Measurements from ENCODE around the gene FBLN7.
"Not testable (repeated sequence)": the region's sequence is repeated elsewhere in the genome, so short reads cannot be mapped to it uniquely, and the experiment has no call there.

Gene FBLN7

GRCh38 chr2:112187046-112187715 lies 49.0 kb downstream of the FBLN7 start:
- DNase-seq, result no peak

- no peak for DNase-seq
These were observed 49.8 kb downstream of the FBLN7 start for GRCh38 chr2:112187805-112188596.

- no peak for DNase-seq
These were observed 50.9 kb downstream of the FBLN7 start for GRCh38 chr2:112189001-112189556.

GRCh38 chr2:112194028-112194427 lies 55.8 kb downstream of the FBLN7 start:
- no peak for DNase-seq

GRCh38 chr2:112194482-112194881 lies 56.3 kb downstream of the FBLN7 start:
- DNase-seq, result no peak

GRCh38 chr2:112195167-112195766 lies 57.1 kb downstream of the FBLN7 start:
- DNase-seq, result no peak

GRCh38 chr2:112195950-112196349 lies 57.8 kb downstream of the FBLN7 start:
- DNase-seq, result no peak

- DNase-seq, result no peak
These were observed 59.7 kb downstream of the FBLN7 start for GRCh38 chr2:112197868-112198267.

GRCh38 chr2:112198780-112199179 lies 60.6 kb downstream of the FBLN7 start:
- no peak for DNase-seq

GRCh38 chr2:112199188-112199587 lies 61.0 kb downstream of the FBLN7 start:
- no peak for DNase-seq

- no peak for DNase-seq
These were observed 63.7 kb downstream of the FBLN7 start for GRCh38 chr2:112201696-112202430.

GRCh38 chr2:112204411-112204810 lies 66.2 kb downstream of the FBLN7 start:
- DNase-seq, result no peak

GRCh38 chr2:112207905-112208304 lies 69.7 kb downstream of the FBLN7 start:
- DNase-seq, result not testable (repeated sequence)

GRCh38 chr2:112216167-112216566 lies 78.0 kb downstream of the FBLN7 start:
- no peak for DNase-seq

GRCh38 chr2:112217854-112218253 lies 79.7 kb downstream of the FBLN7 start:
- DNase-seq, result no peak

GRCh38 chr2:112220186-112220585 lies 82.0 kb downstream of the FBLN7 start:
- DNase-seq, result no peak

- no peak for DNase-seq
These were observed 82.6 kb downstream of the FBLN7 start for GRCh38 chr2:112220831-112221230.

GRCh38 chr2:112229348-112229747 lies 91.2 kb downstream of the FBLN7 start:
- peak; percentile 87 to 95 for DNase-seq

- DNase-seq, result no peak
These were observed 92.2 kb downstream of the FBLN7 start for GRCh38 chr2:112230371-112230770.

All from NCI-H446 (cell line).